CD4-positive, alpha-beta T cell treated with Interleukin-12 subunit alpha and Interleukin-12 subunit beta, for 1 hour (primary cell): ENCODE measurements around the gene E2F4.

Source experiments
- DNase-seq: peaks from one replicate; pipeline ENCODE4 v3.0.0-alpha.2; 2020

The E2F4 gene

GRCh38 chr16:67213197-67214019 lies 21.5 kb downstream of the E2F4 start:
- DNase-seq: no peak

DNA sequence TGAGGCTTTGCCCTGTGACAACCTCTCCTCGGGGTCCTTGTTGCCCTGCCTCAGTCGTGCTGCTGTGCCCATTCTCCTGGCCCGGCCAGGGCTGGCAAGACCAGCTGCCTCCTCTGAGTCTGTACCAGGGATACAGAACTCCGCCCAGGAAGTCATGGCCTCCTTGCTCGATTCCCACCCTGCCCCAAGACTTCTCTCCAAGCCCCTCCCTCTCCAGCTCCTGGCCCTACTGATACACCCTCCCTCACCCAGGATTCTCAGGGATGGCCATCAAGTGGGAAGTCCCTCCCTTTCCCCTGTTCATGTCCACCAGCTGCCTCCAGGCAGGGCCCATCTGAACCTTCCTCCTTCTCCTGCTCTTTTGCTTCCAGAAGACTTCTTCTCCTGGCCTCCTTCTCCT lies 23.8 kb downstream of the E2F4 start:
- DNase-seq: no peak

- no peak for DNase-seq
Measured at GRCh38 chr16:67216612-67217490, 24.9 kb downstream of the E2F4 start.

- no peak for DNase-seq
Measured at GRCh38 chr16:67223992-67224391, 32.0 kb downstream of the E2F4 start.

- no peak for DNase-seq
Measured at GRCh38 chr16:67226295-67226803, 34.4 kb downstream of the E2F4 start.

DNA sequence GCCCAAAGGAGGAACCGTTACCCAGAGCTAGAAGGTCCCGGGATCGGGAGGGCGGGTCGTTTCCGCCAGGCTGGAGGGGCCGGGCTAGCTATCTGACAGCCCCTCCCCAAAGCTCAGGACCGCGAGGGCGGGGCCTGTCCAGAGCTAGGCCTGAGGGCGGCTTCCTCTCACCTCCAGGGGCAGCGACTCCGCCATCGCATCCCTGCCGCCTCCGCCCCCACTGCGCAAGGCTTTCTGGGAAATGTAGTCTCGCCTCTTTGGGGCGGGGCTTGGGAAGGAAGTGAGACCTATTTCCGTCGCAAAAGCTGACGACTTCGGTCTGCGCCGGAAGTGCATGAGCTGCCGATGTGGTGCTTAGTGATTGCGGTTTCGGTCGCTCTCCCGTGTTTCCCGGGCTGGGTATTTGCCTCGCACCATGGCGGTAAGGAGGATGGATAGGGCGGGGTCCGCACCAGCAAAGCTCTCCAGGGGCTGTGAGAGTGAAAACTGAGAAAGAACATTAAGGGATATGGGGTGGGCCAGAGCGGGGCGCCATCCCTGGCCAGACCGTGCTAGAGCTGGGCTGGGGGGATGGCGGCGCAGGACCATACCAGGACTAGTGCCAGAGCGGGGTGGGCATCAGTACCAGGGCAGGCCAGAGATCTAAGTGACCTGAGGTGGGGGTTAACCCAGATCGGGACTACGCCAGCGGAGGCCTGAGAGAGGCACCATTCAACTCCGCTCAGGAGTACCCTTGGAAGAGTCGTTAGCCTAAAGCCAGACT lies 35.0 kb downstream of the E2F4 start, which contains the start of gene TMEM208:
TMEM208 (plus strand) TSS at position 327 of the 763 bp plus-strand sequence; CDS start at position 416, 89 bp downstream.
- DNase-seq: peak; percentile 98

DNA sequence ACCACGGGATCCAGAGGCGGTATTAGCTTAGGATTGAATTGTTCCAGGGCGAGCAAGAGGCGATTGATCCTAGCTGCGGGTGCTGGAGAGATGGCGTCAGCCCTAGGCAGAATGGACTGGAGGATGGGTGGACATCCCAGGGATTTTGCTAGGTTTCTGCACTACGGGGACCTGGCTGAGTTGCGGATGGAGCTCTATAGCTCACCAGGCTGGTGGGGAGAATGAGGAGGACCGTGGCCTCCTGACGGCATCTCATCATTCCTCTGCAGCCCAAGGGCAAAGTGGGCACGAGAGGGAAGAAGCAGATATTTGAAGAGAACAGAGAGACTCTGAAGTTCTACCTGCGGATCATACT lies 35.6 kb downstream of the E2F4 start:
- no peak for DNase-seq

DNA sequence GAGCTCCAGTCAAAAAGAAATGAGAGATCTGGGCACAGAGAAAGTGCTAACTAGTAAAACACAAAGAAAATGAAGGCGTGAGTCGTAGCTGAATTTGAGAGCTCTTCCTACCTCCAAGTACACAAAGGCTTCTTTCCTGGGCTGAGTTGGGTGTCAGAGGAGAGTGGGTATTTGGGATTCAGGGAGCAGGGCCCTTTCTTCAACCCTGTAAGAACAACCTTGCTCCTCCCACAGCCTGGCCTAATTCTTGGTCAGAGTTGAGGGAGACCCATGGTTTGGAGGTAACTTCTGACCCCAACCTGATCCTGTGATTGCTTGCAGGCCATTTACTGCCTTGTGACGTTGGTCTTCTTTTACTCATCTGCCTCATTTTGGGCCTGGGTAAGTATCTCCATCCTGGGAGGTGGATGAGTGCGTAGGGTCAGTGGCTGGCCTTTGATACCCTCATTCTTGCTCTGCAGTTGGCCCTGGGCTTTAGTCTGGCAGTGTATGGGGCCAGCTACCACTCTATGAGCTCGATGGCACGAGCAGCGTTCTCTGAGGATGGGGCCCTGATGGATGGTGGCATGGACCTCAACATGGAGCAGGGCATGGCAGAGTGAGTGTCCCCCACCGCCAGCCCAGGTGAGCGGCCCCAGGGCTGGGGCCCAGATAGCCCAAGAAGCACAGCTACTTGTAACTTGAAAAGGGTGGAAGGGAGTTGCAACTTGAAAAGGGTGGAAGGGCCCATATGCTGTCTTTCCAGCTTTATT lies 36.3 kb downstream of the E2F4 start:
- DNase-seq: no peak

DNA sequence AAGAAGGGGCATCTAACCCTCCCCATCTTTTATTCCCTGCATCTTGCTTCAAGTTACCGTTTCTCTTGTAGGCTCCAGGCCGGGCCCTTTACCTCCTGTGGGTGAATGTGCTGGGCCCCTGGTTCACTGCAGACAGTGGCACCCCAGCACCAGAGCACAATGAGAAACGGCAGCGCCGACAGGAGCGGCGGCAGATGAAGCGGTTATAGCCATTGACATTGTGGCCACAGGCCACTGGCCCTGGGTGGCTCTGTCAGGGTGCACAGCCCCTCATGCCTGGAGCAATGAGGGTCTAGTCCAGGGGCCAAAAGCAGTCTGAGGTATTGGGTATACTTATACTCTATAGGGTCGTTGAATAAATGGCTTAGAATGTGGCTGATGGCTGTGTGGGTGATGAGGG lies 37.0 kb downstream of the E2F4 start:
- DNase-seq: no peak

- no peak for DNase-seq
Measured at GRCh38 chr16:67229906-67230808, 38.2 kb downstream of the E2F4 start.

GRCh38 chr16:67230809-67231660 lies 39.1 kb downstream of the E2F4 start:
- DNase-seq: no peak

DNA sequence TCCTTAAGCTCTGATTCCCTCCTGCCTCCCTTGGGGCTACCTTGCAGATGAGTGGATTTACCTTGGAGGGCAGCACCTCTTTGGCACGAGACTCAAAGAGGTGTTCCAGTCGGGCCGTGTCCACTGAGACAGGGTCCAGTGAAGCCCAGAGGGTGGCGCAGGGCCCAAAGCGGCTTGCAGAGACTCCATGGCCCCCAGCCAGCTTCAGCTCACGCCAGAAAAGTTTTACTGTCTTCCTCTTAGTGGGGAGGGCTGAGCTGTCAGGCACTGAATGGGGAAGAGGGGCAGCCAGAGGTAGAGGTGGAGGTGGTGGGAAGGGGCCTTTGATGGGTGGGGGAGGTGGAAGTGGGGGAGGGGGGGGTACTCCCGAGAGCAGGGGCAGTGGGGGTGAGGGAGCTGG lies 41.6 kb downstream of the E2F4 start:
- no peak for DNase-seq

DNA sequence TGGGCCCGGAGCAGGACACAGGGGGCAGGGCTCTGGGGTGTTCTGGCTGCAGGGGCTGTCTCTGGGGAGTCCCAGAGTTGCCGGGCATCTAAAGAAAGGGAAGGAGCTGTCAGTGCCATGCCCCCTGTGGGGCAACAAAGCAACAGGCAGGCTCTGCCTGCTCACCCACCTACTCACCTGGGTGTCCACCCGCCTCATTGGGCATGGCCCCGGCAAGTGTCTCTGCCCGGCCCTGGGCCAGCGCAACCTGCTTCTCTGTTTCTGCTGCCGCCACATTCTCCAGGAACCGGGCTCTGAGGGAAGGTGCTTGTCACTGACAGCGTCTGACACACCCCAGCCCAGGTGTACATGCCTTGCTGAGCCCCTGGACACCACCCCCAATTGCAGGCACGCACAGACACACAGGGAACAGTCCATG lies 42.2 kb downstream of the E2F4 start:
- no peak for DNase-seq

- DNase-seq: peak; percentile 78
Measured at GRCh38 chr16:67235816-67236562, 44.0 kb downstream of the E2F4 start.

DNA sequence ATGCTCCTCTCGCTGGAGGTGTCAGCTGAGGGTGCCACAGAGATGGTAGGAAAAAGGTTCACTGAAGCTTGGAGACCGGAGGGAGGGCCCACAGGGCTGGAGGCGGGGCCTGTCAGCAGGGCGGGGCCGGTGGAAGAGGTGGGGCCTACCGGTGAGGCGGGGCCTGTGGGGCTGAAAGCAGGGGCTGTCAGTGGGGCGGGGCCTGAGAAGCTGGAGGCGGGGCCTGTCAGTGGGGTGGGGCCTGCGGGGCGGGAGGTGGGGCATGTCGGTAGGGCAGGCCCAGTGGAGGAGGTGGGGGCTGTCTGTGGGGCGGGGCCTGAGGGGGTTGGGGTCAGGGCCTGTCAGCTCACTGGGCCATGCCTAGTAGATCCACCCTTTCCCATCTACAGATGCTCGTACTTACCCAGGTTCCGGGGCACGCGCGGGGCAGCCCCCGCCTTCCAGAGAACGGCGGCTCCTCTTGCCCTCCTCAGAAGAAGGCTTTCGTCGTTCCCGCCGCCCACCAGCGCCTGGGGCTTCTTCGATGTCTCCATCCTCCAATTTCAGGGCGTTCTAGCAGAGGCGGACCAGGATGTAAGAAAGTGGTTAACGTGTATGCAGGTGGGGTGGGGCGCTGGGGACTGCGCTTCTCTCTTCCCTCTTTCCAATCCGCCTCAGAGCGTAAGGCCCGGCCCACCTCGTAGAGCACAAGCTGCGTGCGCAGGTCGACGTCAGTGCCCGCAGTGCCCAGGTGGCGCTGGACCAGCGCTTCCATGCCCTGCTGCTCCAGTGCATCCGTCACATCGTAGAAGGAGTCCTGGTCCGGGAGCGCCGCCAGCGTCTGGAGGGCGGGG lies 44.8 kb downstream of the E2F4 start:
- DNase-seq: peak; percentile 87

GRCh38 chr16:67237396-67238277 lies 45.7 kb downstream of the E2F4 start:
- DNase-seq: no peak

DNA sequence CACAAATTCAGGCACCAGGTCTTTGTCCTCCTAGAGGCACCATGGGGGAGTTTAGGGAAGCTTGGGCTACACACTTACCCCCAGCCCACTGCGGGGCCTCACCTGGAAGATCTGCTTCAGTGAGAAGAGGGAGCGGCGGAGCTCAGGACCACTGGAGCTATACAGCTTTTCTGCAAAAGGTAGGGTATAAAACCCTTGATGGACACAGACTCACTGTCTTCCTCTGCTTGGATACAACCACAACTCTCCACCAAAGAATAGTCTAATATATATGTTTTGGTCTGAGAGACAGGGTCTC lies 46.3 kb downstream of the E2F4 start:
- no peak for DNase-seq
